Measurements from ENCODE around the gene BCKDK.
"Not testable (repeated sequence)": the region's sequence is repeated elsewhere in the genome, so short reads cannot be mapped to it uniquely, and the experiment has no call there.

Gene BCKDK

DNA sequence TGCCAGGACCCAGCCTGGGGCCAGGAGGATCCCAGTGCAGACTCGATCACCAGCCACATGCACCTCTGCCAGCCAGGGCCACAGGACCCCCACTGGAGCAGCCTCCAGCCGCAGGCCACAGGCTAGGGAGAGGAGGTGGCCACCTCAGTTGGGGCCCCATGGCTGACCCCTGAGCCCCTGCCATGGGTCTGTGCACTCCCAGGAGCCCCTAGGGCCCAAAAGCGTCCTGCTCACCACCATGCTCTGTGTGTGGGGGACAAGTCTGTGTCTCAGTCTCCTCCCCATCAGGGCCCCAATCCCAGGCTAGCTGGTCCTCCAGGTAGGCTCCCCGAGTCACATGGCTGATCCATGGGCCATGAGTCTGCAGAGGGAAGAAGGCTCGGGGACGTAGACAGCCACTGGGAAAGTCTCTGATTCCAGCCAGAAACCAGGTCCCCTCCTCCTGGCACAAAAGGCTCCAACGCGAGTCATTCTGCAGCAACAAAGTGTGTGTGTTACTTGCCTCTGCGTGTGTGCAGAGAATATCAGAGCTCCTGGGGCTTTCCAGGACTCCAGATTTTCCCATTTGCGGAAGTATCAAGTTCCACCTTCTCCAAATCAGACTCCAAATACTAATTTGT lies 33.4 kb downstream of the BCKDK start:
- no peak for DNase-seq (ENCODE audit: low read depth, low spot score)

DNA sequence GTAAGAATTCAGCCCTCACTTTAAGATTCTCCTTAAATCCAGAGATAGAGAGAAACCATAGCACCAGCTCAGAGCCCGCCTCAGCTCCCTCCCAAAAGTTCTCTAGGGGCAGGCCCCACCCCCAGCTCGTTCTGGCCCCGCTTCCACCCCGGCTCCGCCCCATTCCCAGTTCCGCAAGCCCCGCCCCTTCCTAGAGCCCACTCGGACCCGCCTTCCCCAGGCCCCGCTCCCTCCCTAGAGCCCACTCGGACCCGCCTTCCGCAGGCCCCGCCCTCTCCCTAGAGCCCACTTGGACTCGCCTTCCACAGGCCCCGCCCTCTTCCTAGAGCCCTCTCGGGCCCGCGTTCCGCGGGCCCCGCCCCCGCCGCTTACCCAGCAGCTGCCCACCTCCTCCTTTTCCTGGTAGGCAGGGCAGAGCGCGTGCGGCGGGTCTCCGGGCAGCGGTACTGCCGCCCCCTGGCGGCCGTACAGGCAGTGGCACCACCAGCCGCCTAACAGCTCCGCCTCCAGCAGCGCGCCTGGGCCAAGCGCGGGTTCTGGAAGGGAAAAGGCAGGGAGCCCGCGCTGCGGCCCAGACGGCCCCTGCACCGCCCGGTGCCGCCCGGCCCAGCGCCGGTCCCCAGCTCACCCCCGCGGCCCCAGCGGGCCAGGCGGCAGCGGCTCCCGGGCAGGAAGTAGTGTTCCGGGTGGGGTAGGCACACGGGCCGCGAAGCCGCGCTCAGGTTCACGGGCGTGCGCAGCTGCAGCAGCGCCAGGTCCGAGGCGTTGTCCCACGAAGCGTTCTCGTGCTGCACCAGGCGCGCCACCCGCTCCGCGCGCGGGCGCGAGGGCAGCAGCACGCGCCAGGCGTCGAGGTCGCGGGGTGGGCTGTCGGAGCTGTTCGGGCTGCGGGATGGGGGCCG lies 34.2 kb downstream of the BCKDK start:
- DNase-seq (ENCODE audit: low read depth, low spot score): peak; percentile 98

DNA sequence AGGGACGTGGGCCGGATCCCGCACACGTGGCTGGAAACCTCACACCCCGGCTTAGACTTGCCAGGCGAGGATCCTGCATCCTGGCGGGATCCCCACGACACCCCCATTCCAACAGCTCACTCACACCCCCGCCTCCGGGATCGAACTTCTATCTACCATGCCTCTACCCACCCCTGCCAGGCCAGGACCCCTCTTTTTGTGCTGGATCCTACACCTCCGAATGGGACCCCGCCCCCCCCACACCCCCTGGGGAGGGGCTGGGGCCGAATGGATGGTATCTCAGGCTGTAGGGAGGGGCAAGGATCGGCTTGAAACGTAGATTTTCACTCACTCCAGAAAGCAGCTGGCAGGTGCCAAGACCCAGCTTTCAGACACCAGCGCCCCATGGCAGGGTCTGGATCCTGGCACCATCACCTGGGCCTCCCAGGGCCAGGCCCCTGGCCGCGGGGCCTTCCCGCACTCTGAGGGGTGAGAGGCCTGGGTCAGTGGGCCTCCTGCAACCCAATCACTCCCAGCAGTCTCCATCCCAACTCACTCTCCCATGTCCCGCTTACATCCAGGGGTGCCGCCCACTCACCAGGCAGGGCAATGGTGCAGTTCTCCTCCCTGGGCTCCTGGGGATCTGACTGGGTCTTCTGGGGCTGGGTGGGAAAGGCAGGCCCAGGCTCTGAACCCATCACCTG lies 35.0 kb downstream of the BCKDK start:
- no peak for DNase-seq (ENCODE audit: low read depth, low spot score)

DNA sequence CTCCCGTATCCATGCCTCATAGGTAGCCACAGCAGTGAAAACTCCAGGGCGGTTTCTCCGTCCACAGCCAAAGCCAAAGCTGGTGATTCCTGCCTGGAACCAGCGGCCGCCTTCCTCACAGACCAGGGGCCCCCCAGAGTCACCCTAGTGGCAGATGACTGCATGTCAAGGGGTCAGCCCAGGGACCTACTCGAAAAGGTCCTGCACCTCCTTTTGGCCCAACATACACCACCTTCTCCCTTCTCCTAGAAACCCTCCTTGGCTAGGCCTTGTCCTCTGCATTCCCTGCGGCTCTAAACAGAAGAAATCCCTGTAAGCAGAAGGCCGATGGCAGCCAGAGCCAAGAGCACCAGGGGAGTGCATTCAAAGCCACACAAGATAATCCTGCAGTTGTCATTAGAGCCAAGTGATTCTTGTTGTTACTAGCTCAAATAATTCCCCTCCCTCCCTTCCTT lies 35.5 kb downstream of the BCKDK start:
- no peak for DNase-seq (ENCODE audit: low read depth, low spot score)

DNA sequence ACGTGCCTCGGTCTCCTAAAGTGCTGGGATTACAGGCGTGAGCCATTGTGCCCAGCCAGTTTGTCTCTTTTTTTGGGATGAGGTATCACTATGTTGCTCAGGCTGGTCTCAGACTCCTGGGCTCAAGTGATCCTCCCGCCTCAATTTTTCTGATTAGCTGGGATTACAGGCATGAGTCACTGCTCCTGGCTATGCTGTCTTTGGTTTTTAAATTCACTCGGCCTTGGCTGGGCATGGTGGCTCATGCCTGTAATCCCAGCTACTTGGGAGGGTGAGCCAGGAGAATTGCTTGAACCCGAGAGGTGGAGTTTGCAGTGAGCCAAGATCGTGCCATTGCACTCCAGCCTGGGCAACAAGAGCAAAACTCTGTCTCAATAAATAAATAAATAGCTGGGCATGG lies 36.2 kb downstream of the BCKDK start:
- DNase-seq (ENCODE audit: low read depth, low spot score): not testable (repeated sequence)

DNA sequence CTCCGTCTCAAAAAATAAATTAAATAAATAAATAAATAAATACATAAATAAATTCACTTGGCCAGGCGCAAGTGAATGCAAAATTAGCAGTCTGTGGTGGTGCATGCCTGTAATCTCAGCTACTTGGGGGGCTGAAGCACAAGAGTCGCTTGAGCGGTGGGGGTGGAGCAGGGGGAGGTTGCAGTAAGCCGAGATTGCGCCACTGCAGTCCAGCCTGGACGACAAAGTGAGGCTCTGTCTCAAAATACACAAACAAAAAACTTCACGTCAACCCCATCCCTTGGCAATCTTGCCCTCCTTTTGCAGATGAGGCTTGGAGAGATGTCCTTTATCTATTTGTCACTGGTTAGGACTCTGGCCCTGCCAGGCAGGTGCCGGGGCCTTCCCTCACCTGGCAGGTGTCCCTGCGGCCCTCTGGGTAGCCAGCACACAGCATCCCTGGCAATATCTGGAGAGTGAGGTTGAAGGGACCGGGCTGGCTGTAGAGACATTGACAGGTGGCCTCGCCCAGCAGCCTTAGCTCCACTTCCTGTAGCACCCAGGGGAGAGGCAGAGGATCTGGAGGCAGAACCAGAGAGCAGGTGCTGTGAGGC lies 37.3 kb downstream of the BCKDK start:
- DNase-seq (ENCODE audit: low read depth, low spot score): no peak

DNA sequence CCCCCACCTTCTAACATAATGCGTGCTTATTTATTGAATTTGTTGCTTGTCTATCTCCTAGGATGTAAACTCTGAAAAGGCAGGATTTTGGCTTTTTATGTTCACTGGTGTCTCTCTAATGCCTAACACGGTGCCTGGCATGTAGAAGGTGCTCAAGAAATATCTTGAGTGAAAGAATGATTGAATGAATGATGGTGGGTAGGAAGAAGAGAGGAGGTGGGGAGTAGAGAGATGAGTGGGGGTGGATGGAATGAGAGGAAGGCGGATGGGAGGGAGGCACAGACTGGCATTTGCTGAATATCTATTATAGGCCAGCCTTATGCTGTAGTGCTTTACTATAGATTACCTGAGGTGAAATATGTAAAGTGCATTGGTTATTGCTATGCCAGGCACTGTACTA lies 39.4 kb downstream of the BCKDK start:
- DNase-seq (ENCODE audit: low read depth, low spot score): no peak

DNA sequence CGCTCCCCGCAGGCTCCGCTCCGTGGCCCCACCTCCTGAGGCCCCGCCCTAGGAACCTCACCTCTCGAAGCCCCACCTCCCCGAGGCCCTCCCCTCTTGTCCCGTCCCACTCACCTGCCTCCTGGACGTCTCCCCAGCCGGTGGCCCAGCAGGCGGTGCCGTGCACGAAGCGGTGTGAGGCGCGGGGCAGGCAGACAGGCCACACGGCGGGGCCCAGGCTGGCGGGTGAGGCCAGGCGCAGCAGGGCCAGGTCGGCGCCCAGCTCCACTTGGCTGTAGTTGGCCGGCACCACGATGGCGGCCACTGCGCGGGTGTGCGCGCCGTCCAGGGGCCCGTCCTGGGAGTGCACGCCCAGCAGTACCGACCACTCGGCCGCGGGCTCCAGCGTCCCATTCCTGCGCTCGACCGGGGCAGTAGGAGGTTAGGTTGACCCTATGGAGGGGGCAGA lies 40.1 kb downstream of the BCKDK start:
- DNase-seq (ENCODE audit: low read depth, low spot score): no peak

DNA sequence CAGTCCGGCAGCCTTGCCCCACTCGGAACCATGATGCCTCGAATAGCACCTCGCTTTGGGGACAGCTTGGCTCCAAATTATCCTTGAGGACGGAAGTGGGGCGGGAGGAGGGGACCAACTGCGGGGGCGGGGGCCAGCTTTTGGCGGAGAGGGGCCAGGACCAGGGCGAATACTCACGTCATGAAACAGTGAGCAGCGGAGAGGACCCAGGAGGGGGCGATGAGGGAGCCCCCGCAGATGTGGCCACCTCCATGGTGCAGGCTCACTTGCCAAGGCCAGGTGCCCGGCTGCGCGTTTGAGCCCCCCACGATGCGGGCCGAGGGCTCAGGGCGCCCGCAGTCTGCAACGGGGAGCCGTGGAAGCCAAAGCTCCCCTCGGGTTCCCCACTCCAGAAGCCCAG lies 40.7 kb downstream of the BCKDK start:
- DNase-seq (ENCODE audit: low read depth, low spot score): no peak

DNA sequence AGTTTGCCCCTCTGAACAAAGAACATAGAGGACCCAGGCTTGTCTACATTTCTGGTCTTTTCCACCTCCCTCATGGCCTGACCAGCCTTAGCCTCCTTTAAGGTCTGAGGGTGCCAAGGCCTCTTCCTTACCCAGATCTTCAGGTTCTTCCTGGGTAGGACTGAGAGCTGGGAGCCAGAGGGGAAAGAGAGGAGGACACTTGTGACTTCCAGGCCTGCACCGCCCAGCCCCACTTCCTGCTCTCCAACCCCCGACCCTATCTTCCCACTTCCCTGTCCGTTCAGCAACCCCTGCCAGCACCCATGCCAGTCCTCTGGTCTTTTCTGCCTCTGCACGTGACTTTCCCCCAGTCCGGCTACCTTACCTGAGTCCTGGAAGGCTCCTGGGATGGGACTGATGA lies 41.1 kb downstream of the BCKDK start:
- no peak for DNase-seq (ENCODE audit: low read depth, low spot score)

DNA sequence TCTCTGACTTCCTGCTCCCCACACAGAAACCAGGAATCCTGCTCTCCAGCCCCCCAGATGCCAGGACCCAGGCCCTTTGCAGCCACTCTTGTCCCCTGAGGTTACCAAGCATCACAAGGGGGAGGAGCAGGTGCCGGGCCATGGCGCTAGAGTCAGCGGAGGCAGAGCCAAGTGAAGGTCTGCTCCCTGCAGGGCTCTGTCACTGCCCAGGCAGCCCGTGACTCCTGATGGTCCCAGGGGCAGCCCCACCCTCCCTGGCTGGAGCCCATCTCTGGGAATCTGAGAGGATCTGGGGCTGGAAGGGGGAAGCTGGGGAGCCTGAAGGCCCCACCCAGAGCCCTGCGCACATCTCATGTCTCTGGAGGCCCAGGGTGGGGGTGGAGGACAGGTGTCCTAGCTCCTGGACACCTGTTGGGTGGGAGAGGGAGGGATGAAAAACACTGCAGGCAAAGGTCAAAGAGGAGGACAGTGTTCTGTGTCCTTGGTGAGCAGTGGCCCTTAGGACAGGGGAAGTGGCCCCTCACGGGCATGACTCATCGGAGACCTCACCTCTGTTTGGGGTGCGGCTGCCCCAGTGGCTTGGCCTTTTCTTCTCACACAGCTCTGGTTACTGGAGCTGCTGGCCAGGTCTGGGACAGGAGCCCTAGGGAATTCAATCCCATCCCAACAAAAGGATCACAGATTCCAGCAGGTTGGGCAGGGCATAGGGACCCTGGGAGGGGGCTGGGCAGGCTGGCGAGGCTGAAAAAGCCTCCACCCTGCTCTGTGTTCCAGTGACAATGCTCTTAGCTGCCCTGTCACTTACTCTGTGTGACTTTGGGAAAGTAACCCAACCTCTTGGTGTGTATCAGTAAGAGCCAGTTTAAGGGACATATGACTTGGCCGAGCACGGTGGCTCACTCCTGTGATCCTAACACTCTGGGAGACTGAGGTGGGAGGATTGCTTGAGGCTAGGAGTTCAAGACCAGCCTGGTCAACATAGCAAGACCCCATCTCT lies 42.0 kb downstream of the BCKDK start, which contains the start of gene PRSS36:
Gene PRSS36 (minus strand): TSS at position 173 of the 997 bp plus-strand sequence. CDS start 31 bp downstream, at position 142.
- no peak for DNase-seq (ENCODE audit: low read depth, low spot score)

DNA sequence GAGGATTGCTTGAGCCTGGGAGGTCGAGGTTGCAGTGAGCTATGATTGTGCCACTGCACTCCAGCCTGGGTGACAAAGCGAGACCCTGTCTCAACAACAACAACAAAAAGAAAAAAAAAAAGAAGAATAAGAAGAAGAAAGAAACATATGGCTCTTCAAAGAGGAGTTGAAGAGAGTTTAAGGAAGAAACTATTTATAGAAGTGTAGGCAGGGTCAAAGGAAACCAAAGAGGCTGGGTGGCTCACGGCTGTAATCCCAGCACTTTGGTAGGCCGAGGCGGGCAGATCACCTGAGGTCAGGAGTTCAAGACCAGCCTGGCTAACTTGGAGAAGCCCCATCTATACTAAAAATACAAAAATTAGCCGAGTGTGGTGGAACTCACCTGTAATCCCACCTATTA lies 42.8 kb downstream of the BCKDK start:
- DNase-seq (ENCODE audit: low read depth, low spot score): not testable (repeated sequence)

DNA sequence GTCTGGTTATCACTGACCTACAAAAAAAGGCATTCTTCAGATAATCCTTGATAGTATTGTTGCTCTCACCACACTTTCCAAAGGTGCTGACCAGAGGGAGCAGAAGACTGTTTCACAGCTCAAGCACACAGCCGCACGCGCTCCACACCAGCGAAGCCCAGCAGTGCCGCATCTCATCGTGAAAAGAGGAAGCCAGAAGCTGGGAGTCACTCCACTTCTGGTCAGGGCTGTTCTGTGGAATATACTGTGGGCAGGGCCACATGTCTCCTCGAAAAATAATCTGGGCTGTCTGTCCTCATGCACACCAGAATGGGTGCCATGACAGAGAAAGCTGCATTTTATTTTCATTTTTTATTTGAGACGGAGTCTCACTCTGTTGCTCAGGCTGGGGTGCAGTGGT lies 49.0 kb downstream of the BCKDK start:
- no peak for DNase-seq (ENCODE audit: low read depth, low spot score)
